NCI-H1105 treated with DMSO at 0.1 percent for 48 hours (cell line): ENCODE results near the gene OR4D11.
"Not testable (repeated sequence)": the region's sequence is repeated elsewhere in the genome, so short reads cannot be mapped to it uniquely, and the experiment has no call there.

Source experiments
- DNase-seq: peaks from one replicate; lab custom pipeline; 2025; lab: John Stamatoyannopoulos, UW

The OR4D11 gene

GRCh38 chr11:59503276-59503675 is at the start of gene OR4D11:
Gene OR4D11 (plus strand): TSS chr11:59503576. CDS start chr11:59503576, 0 bp downstream.
- no peak for DNase-seq

GRCh38 chr11:59456661-59457060 is 46.7 kb upstream of the OR4D11 start, which contains the start of gene OR4D6:
Gene OR4D6 (plus strand): TSS chr11:59456961. CDS start chr11:59456961, 0 bp downstream.
- no peak for DNase-seq

- no peak for DNase-seq
These were observed 43.5 kb upstream of the OR4D11 start for GRCh38 chr11:59459916-59460315.

DNA sequence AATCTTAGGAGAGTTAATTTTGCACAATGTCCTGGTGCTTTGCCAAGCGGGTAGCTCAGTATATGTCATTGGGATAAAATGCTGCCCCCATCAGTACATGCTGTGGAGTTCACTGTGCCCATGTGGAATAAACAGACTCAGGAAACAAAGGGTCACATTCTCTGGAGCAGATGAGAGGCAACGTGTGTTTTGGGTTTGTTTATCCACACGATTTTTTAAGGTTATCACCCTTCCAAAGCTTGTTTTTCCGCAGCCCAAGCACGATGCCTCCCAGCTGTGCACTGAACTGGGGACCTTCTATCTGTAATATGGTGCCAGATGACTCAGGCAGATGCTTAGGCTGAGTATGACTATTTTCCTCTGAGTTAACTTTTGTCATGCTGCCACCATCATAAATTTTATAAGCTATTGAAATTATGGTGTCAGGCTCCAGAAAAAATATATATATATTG is 40.2 kb upstream of the OR4D11 start:
- DNase-seq = no peak

- DNase-seq = no peak
These were observed 30.4 kb upstream of the OR4D11 start, which contains the start of gene OR4D10 for GRCh38 chr11:59473015-59473414. Gene OR4D10 (plus strand): TSS chr11:59473315. CDS start chr11:59477430, 4,115 bp downstream.

- DNase-seq = no peak
These were observed 28.2 kb upstream of the OR4D11 start for GRCh38 chr11:59475176-59475575.

- DNase-seq = no peak
These were observed 23.5 kb upstream of the OR4D11 start for GRCh38 chr11:59479906-59480305.

- DNase-seq = no peak
These were observed 23.0 kb upstream of the OR4D11 start for GRCh38 chr11:59480359-59480758.

DNA sequence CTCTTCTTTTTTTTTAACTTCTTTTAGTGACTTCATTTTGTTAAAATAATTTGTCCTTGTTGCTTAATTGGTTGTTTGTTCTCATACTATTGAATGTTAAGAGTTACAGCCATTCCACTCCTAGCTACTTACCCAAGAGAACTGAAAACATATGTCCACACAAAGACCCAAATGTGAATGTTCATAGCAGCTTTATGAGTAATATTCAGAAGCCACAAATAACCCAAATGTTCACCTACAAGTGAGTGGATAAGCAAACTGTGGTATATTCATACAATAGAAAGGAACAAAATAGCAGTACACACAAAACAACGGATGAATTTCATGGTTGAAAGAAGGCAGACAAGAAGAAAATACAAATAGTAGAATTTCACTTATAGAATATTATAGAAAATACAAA is 1.4 kb upstream of the OR4D11 start:
- DNase-seq = no peak

- DNase-seq = no peak
These were observed 7.7 kb downstream of the OR4D11 start, which contains the start of gene OR4D9 for GRCh38 chr11:59510941-59511589. Gene OR4D9 (plus strand): TSS chr11:59511539. CDS start chr11:59514913, 3,374 bp downstream.

DNA sequence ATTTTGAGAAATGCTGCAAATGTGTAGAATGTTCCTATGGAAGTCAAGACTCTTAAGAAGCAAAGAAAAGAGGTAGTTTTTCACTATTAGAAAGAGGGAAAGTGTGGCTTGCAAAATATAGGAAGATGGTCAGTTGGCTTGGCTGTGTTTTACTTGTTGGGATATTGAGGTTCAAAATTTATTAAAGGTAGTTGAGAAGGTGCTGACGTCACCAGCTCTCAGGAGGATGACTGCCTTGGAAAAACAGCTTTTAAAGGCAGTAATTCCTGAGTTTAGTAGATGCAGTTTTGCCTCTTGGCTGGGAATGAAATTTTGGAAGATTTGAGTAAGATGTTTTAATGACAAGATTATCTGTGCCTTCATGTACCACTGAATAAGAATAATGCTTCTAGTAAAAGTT is 8.3 kb downstream of the OR4D11 start:
- DNase-seq = no peak

- DNase-seq = not testable (repeated sequence)
These were observed 16.8 kb downstream of the OR4D11 start for GRCh38 chr11:59520139-59520538.

GRCh38 chr11:59520741-59521140 is 17.4 kb downstream of the OR4D11 start:
- no peak for DNase-seq

- DNase-seq = no peak
These were observed 20.2 kb downstream of the OR4D11 start for GRCh38 chr11:59523541-59523940.

GRCh38 chr11:59528711-59529110 is 25.3 kb downstream of the OR4D11 start:
- DNase-seq = no peak

DNA sequence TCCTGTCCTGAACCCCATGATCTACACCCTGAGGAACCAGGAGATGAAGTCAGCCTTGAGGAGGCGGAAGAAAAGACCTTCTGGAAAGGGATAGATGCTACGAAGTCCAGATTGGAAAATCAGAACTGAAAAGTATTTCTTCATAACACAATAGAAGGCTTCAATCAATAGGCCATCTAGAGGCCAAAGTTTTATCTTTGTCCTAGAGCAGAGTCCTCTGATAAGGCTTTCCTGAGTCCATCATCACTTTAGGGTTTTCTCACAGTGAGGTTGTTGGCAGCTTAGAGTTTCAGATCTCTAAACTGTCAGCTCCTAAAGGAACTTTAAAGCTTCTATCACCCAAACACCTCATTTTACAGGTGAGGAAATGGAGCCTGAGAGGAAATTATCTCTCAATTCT is 29.2 kb downstream of the OR4D11 start:
- DNase-seq = no peak

GRCh38 chr11:59534676-59535075 is 31.3 kb downstream of the OR4D11 start:
- DNase-seq = no peak

DNA sequence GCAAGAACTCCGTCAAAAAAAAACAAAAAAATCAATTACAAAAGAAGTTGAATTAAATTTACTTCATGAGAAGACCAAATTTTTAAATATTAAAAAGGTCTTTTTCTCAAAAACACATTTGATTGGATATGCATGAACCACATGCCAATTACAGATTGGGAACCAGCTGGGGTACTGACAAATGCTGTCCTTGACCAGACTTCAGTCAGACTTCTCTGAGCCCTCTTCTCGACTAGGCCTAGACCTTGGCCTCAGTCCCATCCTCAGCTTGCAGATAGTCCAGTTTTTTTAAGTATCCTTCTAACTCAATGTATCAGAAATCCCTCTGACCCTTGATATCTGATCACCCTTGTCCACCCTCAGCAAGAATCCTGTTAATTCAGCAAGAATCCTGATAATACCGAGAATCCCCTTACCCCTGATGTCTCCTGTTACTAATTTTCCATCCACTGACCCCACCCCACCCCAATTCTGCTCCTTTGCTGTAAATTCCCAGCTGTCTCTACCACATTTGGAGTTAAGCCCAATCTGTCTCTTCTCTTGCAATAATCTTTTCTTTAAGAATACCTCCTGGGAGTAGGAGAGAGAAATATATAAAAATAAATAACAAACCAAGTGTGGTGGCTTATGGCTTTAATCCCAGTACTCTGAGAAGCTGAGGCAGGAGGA is 38.9 kb downstream of the OR4D11 start:
- DNase-seq = no peak

GRCh38 chr11:59543713-59544112 is 40.3 kb downstream of the OR4D11 start:
- not testable (repeated sequence) for DNase-seq

GRCh38 chr11:59544869-59545178 is 41.4 kb downstream of the OR4D11 start:
- DNase-seq = no peak

DNA sequence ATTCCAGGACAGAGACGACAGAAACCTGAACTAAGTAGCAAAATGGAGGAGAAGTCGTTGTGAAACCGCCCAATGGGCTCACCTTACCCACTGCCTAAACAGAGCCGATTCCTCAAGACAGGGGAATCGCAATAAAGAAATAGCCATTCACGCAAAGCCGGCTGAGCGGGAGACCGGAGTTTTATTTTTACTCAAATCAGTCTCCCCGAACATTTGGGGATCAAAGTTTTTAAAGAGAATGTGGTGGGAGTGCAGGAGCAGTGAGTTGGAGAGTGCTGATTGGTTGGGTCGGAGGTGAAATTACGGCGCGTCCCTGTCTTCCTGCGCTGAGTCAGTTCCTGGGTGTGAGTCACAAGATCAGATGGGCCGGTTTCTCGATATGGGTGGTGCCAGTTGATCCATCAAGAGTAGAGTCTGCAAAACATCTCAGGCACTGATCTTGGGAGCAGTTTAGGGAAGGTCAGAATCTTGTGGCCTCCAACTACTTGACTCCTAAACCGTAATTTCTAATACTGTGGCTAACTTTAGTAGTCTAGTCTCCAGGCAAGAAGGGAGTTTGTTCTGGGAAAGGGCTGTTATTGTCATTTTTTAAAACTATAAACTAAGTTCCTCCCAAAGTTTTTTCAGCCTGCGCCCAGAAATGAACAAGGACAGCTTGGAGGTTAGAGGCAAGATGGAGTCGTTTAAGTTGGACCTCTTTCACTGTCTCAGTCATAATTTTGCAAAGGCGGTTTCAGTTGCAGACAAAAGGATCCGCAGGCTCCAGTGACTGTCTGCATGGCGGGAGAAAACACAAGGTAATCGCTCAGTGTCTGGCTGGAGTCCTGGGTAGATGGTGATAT is 42.0 kb downstream of the OR4D11 start:
- DNase-seq = no peak

DNA sequence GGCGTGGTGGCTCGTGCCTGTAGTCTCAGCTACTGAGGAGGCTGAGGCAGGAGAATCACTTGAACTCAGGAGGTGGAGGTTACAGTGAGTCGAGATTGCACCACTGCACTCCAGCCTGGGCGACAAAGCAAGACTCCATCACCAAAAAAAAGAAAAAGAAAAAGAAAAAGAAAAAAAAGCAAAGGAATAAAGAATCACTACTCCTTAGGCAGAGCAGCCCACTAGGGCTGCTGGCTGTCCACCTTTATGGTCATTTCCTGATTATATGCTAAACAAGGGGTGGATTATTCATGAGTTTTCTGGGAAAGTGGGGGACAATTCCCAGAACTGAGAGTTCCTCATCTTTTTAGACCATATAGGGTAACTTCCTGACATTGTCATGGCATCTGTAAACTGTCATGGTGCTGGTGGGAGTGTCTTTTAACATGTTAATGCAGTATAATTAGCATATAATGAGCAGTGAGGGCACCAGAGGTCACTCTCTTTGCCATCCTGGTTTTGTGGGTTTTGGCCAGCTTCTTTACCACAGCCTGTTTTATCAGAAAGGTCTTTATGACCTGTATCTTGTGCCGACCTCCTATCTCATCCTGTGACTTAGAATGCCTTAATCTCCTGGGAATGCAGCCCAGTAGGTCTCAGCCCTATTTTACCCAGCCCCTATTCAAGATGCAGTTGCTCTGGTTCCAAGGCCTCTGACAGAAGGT is 44.4 kb downstream of the OR4D11 start:
- not testable (repeated sequence) for DNase-seq
